Astrocyte of the cerebellum (primary cell): ENCODE measurements around the gene CFAP410.

Experiments
- DNase-seq: peaks from one replicate; pipeline ENCODE4 v3.0.0-alpha.2; 2011; ENCODE audit warnings: low read depth
- H3K4me3 ChIP-seq: 2 replicates; pipeline ENCODE4 v1.5.1; 2011; ENCODE audit warnings: mild to moderate bottlenecking, low read depth, low read length, moderate library complexity
- CTCF ChIP-seq: IDR thresholded peaks from 2 replicates; pipeline ENCODE4 v1.5.1; 2012; ENCODE audit warnings: low read length, low read depth, moderate library complexity, mild to moderate bottlenecking; ENCODE audit errors: missing control alignments
- in situ Hi-C: cut with HindIII; loops from 2 replicates; pipeline ENCODE4 v1.10.0; 2017; ENCODE audit warnings: low sequenced_read_pairs

Gene CFAP410

GRCh38 chr21:44296103-44296519 lies 43.1 kb downstream of the CFAP410 start:
- TF ChIP-seq CTCF, result no peak
- no peak for DNase-seq
- H3K4me3 ChIP-seq, result no peak overlapping the region
- in situ Hi-C loops, result no loop called here

GRCh38 chr21:44295646-44296045 lies 43.5 kb downstream of the CFAP410 start:
- DNase-seq, result no peak
- in situ Hi-C loops, result no loop called here
- TF ChIP-seq CTCF, result no peak
- H3K4me3 ChIP-seq, result no peak overlapping the region

- no peak for TF ChIP-seq CTCF
- no peak overlapping the region for H3K4me3 ChIP-seq
- in situ Hi-C loops, result no loop called here
- no peak for DNase-seq
Measured at GRCh38 chr21:44295163-44295573, 44.0 kb downstream of the CFAP410 start.

DNA sequence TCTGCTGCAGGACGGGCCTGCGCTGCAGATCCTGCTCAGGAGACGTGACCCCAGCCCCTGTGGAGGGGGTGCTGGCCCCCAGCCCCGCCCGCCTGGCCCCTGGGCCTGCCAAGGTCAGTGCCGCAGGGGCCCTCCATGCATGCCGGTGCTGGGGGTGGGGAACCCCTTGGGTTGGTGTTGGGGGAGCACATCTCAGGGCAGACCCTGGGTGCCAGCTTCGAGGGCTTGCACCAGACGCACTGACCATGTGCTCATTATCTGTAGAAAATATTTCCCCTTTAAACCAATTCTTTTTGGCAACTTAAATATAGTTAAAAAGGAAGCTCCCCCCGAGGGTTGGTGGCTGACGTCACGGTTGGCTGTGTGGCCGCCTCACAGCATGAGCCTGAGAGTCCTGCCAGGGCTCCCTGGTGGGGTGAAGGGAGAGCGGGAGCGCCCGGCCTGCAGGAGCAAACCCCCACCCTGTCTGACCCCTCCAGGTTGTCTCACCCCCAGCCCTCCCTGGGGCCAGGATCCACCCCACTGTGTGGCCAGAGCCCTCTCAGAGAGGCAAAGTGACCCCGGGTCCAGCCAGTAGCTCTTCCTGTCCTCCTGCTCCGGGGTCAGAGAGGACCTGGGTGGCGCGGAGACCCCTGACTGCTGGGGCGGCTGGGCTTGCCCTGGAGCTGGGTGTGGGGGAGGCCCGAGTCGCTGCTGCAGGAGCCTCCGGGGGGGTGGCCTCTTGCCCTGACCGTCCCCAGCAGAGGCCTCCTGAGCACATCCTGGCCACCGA lies 44.6 kb downstream of the CFAP410 start:
- no peak for DNase-seq
- H3K4me3 ChIP-seq, result no peak overlapping the region
- TF ChIP-seq CTCF, result no peak
- in situ Hi-C loops, result no loop called here

- in situ Hi-C loops, result no loop called here
- H3K4me3 ChIP-seq, result no peak overlapping the region
- TF ChIP-seq CTCF, result no peak
- DNase-seq, result no peak
Measured at GRCh38 chr21:44293551-44294231, 45.5 kb downstream of the CFAP410 start.

DNA sequence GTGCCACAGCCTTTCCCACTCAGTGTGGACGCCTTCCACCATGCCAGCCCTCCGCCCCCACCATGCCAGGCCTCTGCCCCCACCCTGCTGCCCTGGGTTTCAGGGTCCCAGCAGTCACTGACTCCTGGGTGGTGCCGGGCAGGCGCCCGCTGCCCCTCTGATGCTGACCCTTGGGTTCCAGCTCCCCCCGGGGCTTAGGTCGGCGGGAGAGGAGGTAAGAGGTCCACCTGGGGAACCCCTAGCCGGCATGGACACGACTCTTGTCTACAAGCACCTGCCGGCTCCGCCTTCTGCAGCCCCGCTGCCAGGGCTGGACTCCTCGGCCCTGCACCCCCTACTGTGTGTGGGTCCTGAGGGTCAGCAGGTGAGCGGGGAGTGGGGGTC lies 46.4 kb downstream of the CFAP410 start:
- DNase-seq, result no peak
- TF ChIP-seq CTCF, result no peak
- in situ Hi-C loops, result no loop called here
- H3K4me3 ChIP-seq, result no peak overlapping the region
